Measurements from ENCODE around the gene SLC5A7. TPM values are rescaled to one million over a fixed set of nuclear protein-coding genes. Genes with fewer than 3 reads are reported as not detected.

Gene SLC5A7
- total and polyA plus RNA-seq, 4 donors = 3.7 to 40.3 (median 14.8) TPM

DNA sequence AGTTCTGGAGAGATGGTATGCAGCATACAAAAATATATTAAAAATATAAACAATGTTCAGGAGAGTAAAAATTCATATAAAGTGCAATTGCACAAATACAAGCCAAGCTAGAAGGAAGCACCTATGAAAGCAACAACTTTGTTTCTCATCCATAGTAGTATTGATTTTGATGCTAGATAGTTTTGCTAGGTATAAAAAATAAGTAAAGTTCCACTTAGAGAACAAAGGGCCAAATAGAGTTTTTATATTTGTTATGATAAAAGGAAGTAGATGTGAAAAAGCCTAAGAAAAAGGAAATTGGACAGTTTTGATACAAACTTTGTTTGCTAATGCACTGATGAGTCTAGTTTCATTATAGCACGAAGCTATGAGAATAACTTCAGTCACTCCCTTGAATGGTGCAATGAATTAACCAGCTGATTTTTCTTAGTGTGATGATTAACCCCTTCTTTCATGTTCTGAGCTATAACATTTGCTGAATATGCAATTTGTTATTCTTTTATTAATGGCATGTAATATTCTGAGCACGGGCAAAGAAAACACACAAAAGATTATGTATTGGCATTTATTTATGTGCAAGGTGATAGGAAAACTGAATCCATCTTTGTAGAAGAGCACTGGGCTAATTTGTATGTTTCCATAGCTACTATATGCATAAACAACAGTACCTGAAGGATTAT lies 24.7 kb downstream of the SLC5A7 start:
- no peaks in the 10 kb centered on the region for H3K4me1 ChIP-seq (ENCODE audit: control insufficient read depth, insufficient read depth, low read length)
- no peak for DNase-seq (ENCODE audit: low read depth in 4 of 6, low spot score in 6 of 6)
- 100% methylated on average over 1 of the region's 2 CpGs for WGBS (ENCODE audit: insufficient coverage)
- peaks cover 2% of the 10 kb centered on the region for H3K9me3 ChIP-seq (ENCODE audit: control insufficient read depth, insufficient read depth, low read length)
- no peak overlapping the region for H3K4me3 ChIP-seq (ENCODE audit: low read depth, low read length)
- H3K27me3 ChIP-seq (ENCODE audit: control insufficient read depth, insufficient read depth, low read length) = no peaks in the 10 kb centered on the region
- no peaks in the 10 kb centered on the region for H3K36me3 ChIP-seq (ENCODE audit: control insufficient read depth, insufficient read depth, low read length)
- H3K27ac ChIP-seq (ENCODE audit: low read depth, low read length) = no peak overlapping the region

DNA sequence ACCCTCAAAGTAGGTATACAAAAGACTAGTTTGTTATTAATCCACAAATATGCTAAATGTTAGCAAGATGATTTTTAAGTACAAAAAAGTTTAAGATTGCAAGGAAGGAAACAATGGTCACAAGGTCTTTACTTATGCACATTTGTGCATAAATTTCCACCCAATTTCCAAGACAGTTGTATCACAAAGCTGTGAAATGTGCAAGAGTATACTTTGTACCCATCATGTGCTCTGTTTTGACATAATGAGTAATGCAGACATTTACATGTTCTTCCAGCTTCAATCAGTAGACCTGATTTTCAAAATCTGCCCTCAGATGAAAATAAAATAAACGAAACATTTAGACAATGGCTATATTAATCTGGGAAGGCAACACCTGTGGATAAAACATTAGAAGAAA lies 27.0 kb downstream of the SLC5A7 start:
- Histone ChIP-seq H3K27ac (ENCODE audit: low read depth, low read length) (no peak overlapping the region), H3K9me3 (ENCODE audit: control insufficient read depth, insufficient read depth, low read length) (peaks cover 2% of the 10 kb centered on the region)
- no CpG with 5 or more reads among the region's 1 CpG for WGBS (ENCODE audit: insufficient coverage)

DNA sequence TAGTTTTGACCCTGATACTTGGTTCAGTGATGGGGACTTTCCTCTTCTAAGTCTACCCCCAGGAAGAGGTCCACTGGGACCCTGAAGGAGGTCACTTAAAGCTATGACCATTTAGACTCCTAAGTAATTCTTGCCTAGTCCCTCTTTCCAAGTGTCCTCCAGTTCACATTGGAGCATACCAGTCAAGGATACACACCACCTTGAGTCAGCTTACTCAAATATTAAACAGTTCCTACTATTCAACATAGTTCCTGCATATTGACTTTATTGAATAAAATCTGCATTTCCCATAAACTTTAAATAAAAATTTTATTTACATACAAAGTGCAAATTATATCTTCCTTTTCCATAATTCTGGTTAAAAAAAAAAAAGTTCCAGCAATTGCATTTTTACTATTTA lies 36.3 kb downstream of the SLC5A7 start:
- no peak overlapping the region for H3K27ac ChIP-seq (ENCODE audit: low read depth, low read length)
- H3K9me3 ChIP-seq (ENCODE audit: control insufficient read depth, insufficient read depth, low read length) = no peaks in the 10 kb centered on the region
- no peaks in the 10 kb centered on the region for H3K36me3 ChIP-seq (ENCODE audit: control insufficient read depth, insufficient read depth, low read length)
- DNase-seq (ENCODE audit: low read depth in 4 of 6, low spot score in 6 of 6) = no peak
- H3K4me1 ChIP-seq (ENCODE audit: control insufficient read depth, insufficient read depth, low read length) = no peaks in the 10 kb centered on the region
- no peaks in the 10 kb centered on the region for H3K27me3 ChIP-seq (ENCODE audit: control insufficient read depth, insufficient read depth, low read length)
- H3K4me3 ChIP-seq (ENCODE audit: low read depth, low read length) = no peak overlapping the region

More for the DNA sequence above, 27.0 kb downstream of the SLC5A7 start:
- Histone ChIP-seq H3K4me1 (ENCODE audit: control insufficient read depth, insufficient read depth, low read length) (no peaks in the 10 kb centered on the region), H3K4me3 (ENCODE audit: low read depth, low read length) (no peak overlapping the region), H3K27me3 (ENCODE audit: control insufficient read depth, insufficient read depth, low read length) (no peaks in the 10 kb centered on the region), H3K36me3 (ENCODE audit: control insufficient read depth, insufficient read depth, low read length) (no peaks in the 10 kb centered on the region)
- DNase-seq (ENCODE audit: low read depth in 4 of 6, low spot score in 6 of 6) = no peak

DNA sequence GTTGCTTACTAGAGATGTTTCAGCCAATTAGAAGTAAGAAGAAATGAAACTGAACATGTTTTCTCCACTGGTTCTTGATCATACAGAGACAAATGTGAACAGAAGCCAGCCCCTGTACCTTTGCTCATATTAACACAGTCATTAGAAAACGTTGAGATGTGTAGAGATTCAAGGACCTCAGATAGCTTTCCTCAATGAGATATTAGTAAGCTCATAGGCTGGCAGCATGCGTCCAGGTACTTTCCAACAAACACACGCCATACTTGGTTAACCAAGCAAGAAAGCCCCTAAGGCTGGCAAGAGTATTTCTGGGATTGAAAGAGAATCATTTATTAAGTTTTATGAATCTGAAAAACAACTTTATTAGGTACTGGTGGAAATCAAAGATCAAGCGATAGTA lies 37.5 kb downstream of the SLC5A7 start:
- DNase-seq (ENCODE audit: low read depth in 4 of 6, low spot score in 6 of 6) = no peak
- no peaks in the 10 kb centered on the region for H3K36me3 ChIP-seq (ENCODE audit: control insufficient read depth, insufficient read depth, low read length)
- H3K4me1 ChIP-seq (ENCODE audit: control insufficient read depth, insufficient read depth, low read length) = no peaks in the 10 kb centered on the region
- no peak overlapping the region for H3K27ac ChIP-seq (ENCODE audit: low read depth, low read length)
- H3K4me3 ChIP-seq (ENCODE audit: low read depth, low read length) = no peak overlapping the region
- H3K27me3 ChIP-seq (ENCODE audit: control insufficient read depth, insufficient read depth, low read length) = no peaks in the 10 kb centered on the region
- no peaks in the 10 kb centered on the region for H3K9me3 ChIP-seq (ENCODE audit: control insufficient read depth, insufficient read depth, low read length)
- no CpG with 5 or more reads among the region's 4 CpGs for WGBS (ENCODE audit: insufficient coverage)

DNA sequence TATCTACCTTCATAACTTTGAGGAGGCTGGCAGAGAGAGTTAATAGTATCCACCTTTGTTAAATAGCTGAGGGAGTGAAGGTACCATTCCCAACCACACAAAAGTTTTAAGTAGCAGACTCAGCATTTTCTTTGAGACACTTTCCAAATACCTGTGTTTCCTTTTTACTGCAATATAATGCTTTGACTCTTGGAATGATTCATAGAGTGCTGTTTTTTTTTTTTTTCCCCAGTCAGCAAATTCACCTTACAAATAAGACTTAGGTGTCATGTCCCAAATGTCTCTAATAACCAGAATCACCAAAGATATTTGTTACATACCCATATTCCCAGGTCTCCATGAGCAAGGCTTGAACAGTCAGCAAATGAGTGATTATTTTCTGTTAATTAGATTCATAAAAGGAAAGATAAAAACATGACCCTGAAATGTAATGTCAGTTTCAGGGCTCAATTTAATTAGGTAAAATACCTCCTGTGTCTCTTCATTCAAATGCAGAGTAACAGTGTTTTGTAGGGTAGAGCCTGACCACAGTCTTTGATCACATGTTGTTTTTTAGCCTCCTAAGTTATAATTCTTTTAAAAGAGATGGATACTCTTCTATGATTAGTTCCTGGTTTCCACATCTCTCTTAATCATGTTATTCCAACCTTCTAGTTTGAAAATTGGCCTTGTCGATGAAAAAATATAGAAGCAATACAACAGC lies 39.9 kb downstream of the SLC5A7 start:
- Histone ChIP-seq H3K36me3 (ENCODE audit: control insufficient read depth, insufficient read depth, low read length) (no peaks in the 10 kb centered on the region), H3K27ac (ENCODE audit: low read depth, low read length) (no peak overlapping the region), H3K4me1 (ENCODE audit: control insufficient read depth, insufficient read depth, low read length) (peaks cover 2% of the 10 kb centered on the region), H3K27me3 (ENCODE audit: control insufficient read depth, insufficient read depth, low read length) (no peaks in the 10 kb centered on the region), H3K4me3 (ENCODE audit: low read depth, low read length) (no peak overlapping the region), H3K9me3 (ENCODE audit: control insufficient read depth, insufficient read depth, low read length) (no peaks in the 10 kb centered on the region)
- no CpG with 5 or more reads among the region's 1 CpG for WGBS (ENCODE audit: insufficient coverage)
- no peak for DNase-seq (ENCODE audit: low read depth in 4 of 6, low spot score in 6 of 6)

DNA sequence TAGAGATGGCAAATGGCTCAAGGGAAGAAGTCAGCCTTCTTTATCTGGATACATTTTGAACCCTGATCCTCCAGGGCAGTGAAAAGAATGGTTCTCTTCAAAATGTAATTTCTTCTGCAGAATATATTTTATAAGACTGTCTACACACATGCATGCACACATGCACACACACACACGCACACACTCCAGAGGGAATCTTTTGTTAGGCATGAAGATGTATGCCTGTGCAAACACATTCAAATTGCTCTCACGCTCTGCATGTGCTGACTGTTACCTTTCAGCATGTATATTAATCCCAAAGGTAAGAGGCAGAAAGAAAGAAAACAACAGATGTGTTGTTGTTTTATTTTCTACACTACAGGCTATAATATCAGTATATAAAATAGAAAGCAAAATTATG lies 43.2 kb downstream of the SLC5A7 start:
- Histone ChIP-seq H3K4me1 (ENCODE audit: control insufficient read depth, insufficient read depth, low read length) (peaks cover 2% of the 10 kb centered on the region), H3K4me3 (ENCODE audit: low read depth, low read length) (no peak overlapping the region), H3K27me3 (ENCODE audit: control insufficient read depth, insufficient read depth, low read length) (no peaks in the 10 kb centered on the region), H3K36me3 (ENCODE audit: control insufficient read depth, insufficient read depth, low read length) (no peaks in the 10 kb centered on the region), H3K9me3 (ENCODE audit: control insufficient read depth, insufficient read depth, low read length) (peaks cover 1% of the 10 kb centered on the region), H3K27ac (ENCODE audit: low read depth, low read length) (no peak overlapping the region)
- no CpG with 5 or more reads among the region's 2 CpGs for WGBS (ENCODE audit: insufficient coverage)
- DNase-seq (ENCODE audit: low read depth in 4 of 6, low spot score in 6 of 6) = peak in 2 of 6 donors; percentile 2 to 83

DNA sequence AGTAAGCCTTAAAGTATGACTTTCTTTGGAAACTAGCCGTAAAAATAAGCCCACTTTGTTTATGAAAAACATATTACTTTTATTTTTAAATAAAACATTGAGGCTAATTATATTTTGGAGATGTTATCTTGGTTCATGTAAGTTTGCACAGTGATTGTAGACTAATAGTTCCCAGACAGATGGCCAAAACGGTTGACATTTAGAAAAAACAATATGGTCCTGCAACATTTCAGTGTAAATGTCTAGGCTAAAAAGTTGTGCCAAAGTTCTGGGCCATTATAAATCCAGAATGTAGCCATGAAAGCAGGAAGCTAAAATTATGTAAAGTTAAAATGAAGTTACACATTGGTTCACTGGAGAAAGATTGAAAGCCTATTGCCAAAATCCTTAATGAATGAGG lies 43.6 kb downstream of the SLC5A7 start:
- H3K4me1 ChIP-seq (ENCODE audit: control insufficient read depth, insufficient read depth, low read length) = peaks cover 2% of the 10 kb centered on the region
- H3K4me3 ChIP-seq (ENCODE audit: low read depth, low read length) = no peak overlapping the region
- no peaks in the 10 kb centered on the region for H3K36me3 ChIP-seq (ENCODE audit: control insufficient read depth, insufficient read depth, low read length)
- DNase-seq (ENCODE audit: low read depth in 4 of 6, low spot score in 6 of 6) = peak in 1 of 6 donors; percentile 3
- H3K9me3 ChIP-seq (ENCODE audit: control insufficient read depth, insufficient read depth, low read length) = peaks cover 1% of the 10 kb centered on the region
- no peak overlapping the region for H3K27ac ChIP-seq (ENCODE audit: low read depth, low read length)
- WGBS (ENCODE audit: insufficient coverage) = 71% methylated on average over 1 of the region's 2 CpGs
- H3K27me3 ChIP-seq (ENCODE audit: control insufficient read depth, insufficient read depth, low read length) = no peaks in the 10 kb centered on the region

DNA sequence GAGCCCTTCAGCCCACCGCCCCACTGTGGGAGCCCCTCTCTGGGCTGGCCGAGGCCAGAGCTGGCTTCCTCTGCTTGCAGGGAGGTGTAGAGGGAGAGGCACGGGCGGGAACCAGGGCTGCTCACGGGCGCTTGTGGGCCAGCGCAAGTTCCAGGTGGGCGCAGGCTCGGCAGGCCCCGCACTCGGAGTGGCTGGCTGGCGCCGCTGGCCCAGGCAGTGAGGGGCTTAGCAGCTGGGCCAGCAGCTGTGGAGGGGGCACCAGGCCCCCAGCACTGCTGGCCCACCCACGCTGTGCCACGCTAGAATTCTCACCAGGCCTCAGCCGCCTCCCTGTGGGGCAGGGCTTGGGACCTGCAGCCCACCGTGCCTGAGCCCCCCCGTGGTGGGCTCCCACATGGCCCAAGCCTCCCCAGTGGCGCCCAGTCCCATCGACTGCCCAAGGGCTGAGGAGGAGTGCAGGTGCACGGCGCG lies 45.2 kb downstream of the SLC5A7 start:
- Histone ChIP-seq H3K27me3 (ENCODE audit: control insufficient read depth, insufficient read depth, low read length) (no peaks in the 10 kb centered on the region), H3K4me1 (ENCODE audit: control insufficient read depth, insufficient read depth, low read length) (peaks cover 2% of the 10 kb centered on the region), H3K27ac (ENCODE audit: low read depth, low read length) (no peak overlapping the region), H3K9me3 (ENCODE audit: control insufficient read depth, insufficient read depth, low read length) (peaks cover 1% of the 10 kb centered on the region), H3K4me3 (ENCODE audit: low read depth, low read length) (no peak overlapping the region), H3K36me3 (ENCODE audit: control insufficient read depth, insufficient read depth, low read length) (no peaks in the 10 kb centered on the region)
- DNase-seq (ENCODE audit: low read depth in 4 of 6, low spot score in 6 of 6) = no peak
- WGBS (ENCODE audit: insufficient coverage) = 96% methylated on average over 21 of the region's 23 CpGs

DNA sequence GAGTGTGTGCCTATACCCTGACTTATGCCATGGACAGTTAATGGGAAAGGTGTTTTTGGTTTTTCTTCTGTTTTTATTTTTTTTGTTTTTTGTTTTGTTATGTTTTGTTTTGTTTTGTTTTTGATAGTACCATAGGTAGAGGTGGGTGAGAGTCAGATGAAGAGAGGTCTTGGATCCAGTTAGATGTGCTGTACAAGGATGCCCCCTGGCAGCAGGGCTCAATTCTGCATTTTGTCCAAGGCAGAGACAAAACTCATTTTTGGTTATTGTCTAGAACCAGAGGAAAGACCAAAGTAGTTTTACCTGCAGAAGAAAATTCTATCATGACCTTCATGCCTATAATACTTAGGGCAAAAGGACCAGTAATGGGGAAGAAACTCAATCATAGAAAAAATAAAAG lies 48.5 kb downstream of the SLC5A7 start:
- H3K9me3 ChIP-seq (ENCODE audit: control insufficient read depth, insufficient read depth, low read length) = peaks cover 1% of the 10 kb centered on the region
- H3K4me1 ChIP-seq (ENCODE audit: control insufficient read depth, insufficient read depth, low read length) = no peaks in the 10 kb centered on the region
- no peak for DNase-seq (ENCODE audit: low read depth in 4 of 6, low spot score in 6 of 6)

DNA sequence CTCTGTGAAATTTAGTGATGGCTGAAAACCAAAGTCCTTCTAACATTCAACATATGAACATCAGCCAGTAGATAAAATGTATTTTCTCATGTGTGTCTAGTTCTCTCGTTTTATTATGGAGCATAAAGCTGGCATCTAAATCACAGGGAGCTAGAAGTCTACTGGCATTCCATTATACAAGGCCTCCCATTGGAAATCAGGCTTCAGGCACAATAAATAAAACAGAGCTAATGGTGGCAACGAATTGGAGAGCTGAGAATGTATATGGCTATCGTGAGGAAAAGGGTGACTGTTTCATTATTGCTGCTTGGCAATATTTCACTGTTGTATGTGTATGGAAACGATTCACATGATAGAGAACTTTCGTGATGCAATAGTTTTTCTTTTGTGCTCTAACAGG lies 62.4 kb downstream of the SLC5A7 start:
- Histone ChIP-seq H3K27me3 (ENCODE audit: control insufficient read depth, insufficient read depth, low read length) (no peaks in the 10 kb centered on the region), H3K4me3 (ENCODE audit: low read depth, low read length) (no peak overlapping the region), H3K9me3 (ENCODE audit: control insufficient read depth, insufficient read depth, low read length) (no peaks in the 10 kb centered on the region), H3K27ac (ENCODE audit: low read depth, low read length) (no peak overlapping the region), H3K4me1 (ENCODE audit: control insufficient read depth, insufficient read depth, low read length) (no peaks in the 10 kb centered on the region), H3K36me3 (ENCODE audit: control insufficient read depth, insufficient read depth, low read length) (no peaks in the 10 kb centered on the region)
- 50% methylated on average over 2 of the region's 5 CpGs for WGBS (ENCODE audit: insufficient coverage)
- peak in 1 of 6 donors; percentile 65 for DNase-seq (ENCODE audit: low read depth in 4 of 6, low spot score in 6 of 6)

More for the DNA sequence above, 48.5 kb downstream of the SLC5A7 start:
- no peaks in the 10 kb centered on the region for H3K36me3 ChIP-seq (ENCODE audit: control insufficient read depth, insufficient read depth, low read length)
- H3K27me3 ChIP-seq (ENCODE audit: control insufficient read depth, insufficient read depth, low read length) = no peaks in the 10 kb centered on the region
- H3K27ac ChIP-seq (ENCODE audit: low read depth, low read length) = no peak overlapping the region
- H3K4me3 ChIP-seq (ENCODE audit: low read depth, low read length) = no peak overlapping the region
